GM21528 (cell line): Measurements from ENCODE around the gene RNU6-8.

Source experiments
- ATAC-seq: cut with Tn5 transposase; IDR thresholded peaks from one replicate; pipeline ENCODE4 v1.9.1; 2021; ENCODE audit warnings: mild to moderate bottlenecking, moderate library complexity; ENCODE audit not compliant: unreplicated experiment, low FRiP score

The RNU6-8 gene

GRCh38 chr14:32202998-32203882 lies at the start of gene RNU6-8:
TSS of gene RNU6-8 (minus strand) at chr14:32203269.
- ATAC-seq = peak; percentile 61

- ATAC-seq = no peak
Observed at GRCh38 chr14:32252030-32252670, 49.1 kb upstream of the RNU6-8 start.

GRCh38 chr14:32251530-32251929 lies 48.5 kb upstream of the RNU6-8 start:
- ATAC-seq = no peak

GRCh38 chr14:32250681-32251080 lies 47.6 kb upstream of the RNU6-8 start:
- no peak for ATAC-seq

- no peak for ATAC-seq
Observed at GRCh38 chr14:32249780-32250179, 46.7 kb upstream of the RNU6-8 start.

- ATAC-seq = no peak
Observed at GRCh38 chr14:32249371-32249770, 46.3 kb upstream of the RNU6-8 start.

- no peak for ATAC-seq
Observed at GRCh38 chr14:32246751-32247150, 43.7 kb upstream of the RNU6-8 start.

GRCh38 chr14:32244404-32244803 lies 41.3 kb upstream of the RNU6-8 start:
- ATAC-seq = no peak

- ATAC-seq = no peak
Observed at GRCh38 chr14:32233260-32233659, 30.2 kb upstream of the RNU6-8 start.

- ATAC-seq = no peak
Observed at GRCh38 chr14:32232481-32232880, 29.4 kb upstream of the RNU6-8 start.

GRCh38 chr14:32230695-32231280 lies 27.7 kb upstream of the RNU6-8 start:
- no peak for ATAC-seq

- ATAC-seq = no peak
Observed at GRCh38 chr14:32230181-32230580, 27.1 kb upstream of the RNU6-8 start.

GRCh38 chr14:32226056-32226455 lies 23.0 kb upstream of the RNU6-8 start:
- ATAC-seq = no peak

- no peak for ATAC-seq
Observed at GRCh38 chr14:32225378-32225920, 22.4 kb upstream of the RNU6-8 start.

GRCh38 chr14:32224737-32225377 lies 21.8 kb upstream of the RNU6-8 start:
- ATAC-seq = no peak

- no peak for ATAC-seq
Observed at GRCh38 chr14:32217301-32217700, 14.2 kb upstream of the RNU6-8 start.

- no peak for ATAC-seq
Observed at GRCh38 chr14:32212833-32213232, 9.8 kb upstream of the RNU6-8 start.

GRCh38 chr14:32211068-32211404 lies 8.0 kb upstream of the RNU6-8 start:
- no peak for ATAC-seq

- ATAC-seq = no peak
Observed at GRCh38 chr14:32209471-32209870, 6.4 kb upstream of the RNU6-8 start.

GRCh38 chr14:32208490-32208889 lies 5.4 kb upstream of the RNU6-8 start:
- ATAC-seq = no peak

- no peak for ATAC-seq
Observed at GRCh38 chr14:32206552-32206951, 3.5 kb upstream of the RNU6-8 start.
